ENCODE data around the gene RAVER2.

RAVER2 gene

DNA sequence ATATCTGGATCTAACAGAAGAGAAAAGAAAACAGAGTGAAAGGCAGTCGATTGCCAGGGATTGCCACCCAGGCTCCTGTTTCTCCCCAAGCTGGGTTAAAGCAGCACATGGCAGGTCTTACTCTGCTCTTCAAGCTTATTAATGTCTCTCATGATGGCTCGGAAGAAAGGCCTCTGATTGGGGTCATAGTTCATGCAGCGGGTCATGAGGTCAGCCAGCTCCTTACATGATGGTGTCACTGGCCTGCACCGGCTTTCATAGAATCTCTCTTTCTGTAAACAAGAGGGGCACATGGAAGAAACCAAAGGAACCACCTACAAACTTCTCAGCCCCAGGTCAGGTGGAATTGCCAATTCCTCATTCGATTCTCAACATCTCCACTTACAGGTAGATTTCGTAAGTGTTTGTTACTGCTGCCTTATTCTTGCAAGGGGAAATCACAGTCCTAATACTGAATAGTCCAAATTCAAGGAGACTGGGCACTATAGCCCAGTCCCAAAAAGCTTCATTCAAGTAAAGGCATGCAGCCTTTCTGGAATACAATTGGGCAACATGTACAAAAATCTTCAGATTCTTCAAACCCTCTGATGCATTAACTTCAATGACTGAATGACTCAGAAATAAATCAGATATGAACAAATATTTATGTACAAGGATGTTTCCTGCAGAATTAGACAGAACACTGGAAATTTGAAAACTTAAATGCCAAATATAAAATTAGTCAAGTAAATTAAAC, 96.6 kb downstream of the RAVER2 start:
- H3K23ac ChIP-seq (ENCODE audit: low read length in 2 of 2): no peak overlapping the region
- H2BK12ac ChIP-seq (ENCODE audit: low read length in 2 of 2): no peak overlapping the region
- H4K8ac ChIP-seq (ENCODE audit: low read length): no peak overlapping the region
- peaks cover 5% of the 10 kb centered on the region for H3K79me1 ChIP-seq (replicated peaks; ENCODE audit: low read length, poor library complexity, severe bottlenecking)
- H3K14ac ChIP-seq (ENCODE audit: low read length in 2 of 2): no peak overlapping the region
- H2BK15ac ChIP-seq (ENCODE audit: low read depth, poor library complexity, severe bottlenecking): no peak overlapping the region
- no peak overlapping the region for H2BK5ac ChIP-seq (ENCODE audit: low read depth, low read length, poor library complexity, severe bottlenecking)
- no peaks in the 10 kb centered on the region for H3K9me3 ChIP-seq (ENCODE audit: control insufficient read depth, low read length)
- peak overlapping the region; percentile 36 for H3K9ac ChIP-seq (ENCODE audit: low read length)
- H2AK5ac ChIP-seq (ENCODE audit: low read length, severe bottlenecking): no peak overlapping the region
- H3K4me3 ChIP-seq (ENCODE audit: insufficient read depth in 1 of 2, low read depth in 1 of 2, low read length in 2 of 2): no peak overlapping the region
- no peak overlapping the region for H3K4me2 ChIP-seq (ENCODE audit: low read length, poor library complexity, severe bottlenecking)
- H3K27ac ChIP-seq (ENCODE audit: low read length, poor library complexity, severe bottlenecking): no peak overlapping the region
- no peak overlapping the region for H2BK120ac ChIP-seq (ENCODE audit: low read depth, low read length)
- H3K4me1 ChIP-seq (ENCODE audit: control insufficient read depth, insufficient read depth, low read depth, low read length): no peaks in the 10 kb centered on the region
- no peak for DNase-seq
- no peak overlapping the region for H3K4ac ChIP-seq (ENCODE audit: low read depth in 1 of 2, low read length in 2 of 2)
- H4K91ac ChIP-seq (ENCODE audit: low read length): no peak overlapping the region
- H2AFZ ChIP-seq (ENCODE audit: low read depth, low read length): no peak overlapping the region
- 63% methylated on average over 6 of the region's 6 CpGs for WGBS
- no peak overlapping the region for H3K18ac ChIP-seq (ENCODE audit: low read depth in 1 of 2, low read length in 2 of 2)
- peaks cover 71 to 90% of the 10 kb centered on the region in 2 experiments for H3K36me3 ChIP-seq (ENCODE audit: control insufficient read depth in 1 of 2, insufficient read depth in 2 of 2, low read depth in 1 of 2, low read length in 2 of 2)
- H3K27me3 ChIP-seq (ENCODE audit: control insufficient read depth in 1 of 2, insufficient read depth in 1 of 2, low read length in 2 of 2): no peaks in the 10 kb centered on the region

DNA sequence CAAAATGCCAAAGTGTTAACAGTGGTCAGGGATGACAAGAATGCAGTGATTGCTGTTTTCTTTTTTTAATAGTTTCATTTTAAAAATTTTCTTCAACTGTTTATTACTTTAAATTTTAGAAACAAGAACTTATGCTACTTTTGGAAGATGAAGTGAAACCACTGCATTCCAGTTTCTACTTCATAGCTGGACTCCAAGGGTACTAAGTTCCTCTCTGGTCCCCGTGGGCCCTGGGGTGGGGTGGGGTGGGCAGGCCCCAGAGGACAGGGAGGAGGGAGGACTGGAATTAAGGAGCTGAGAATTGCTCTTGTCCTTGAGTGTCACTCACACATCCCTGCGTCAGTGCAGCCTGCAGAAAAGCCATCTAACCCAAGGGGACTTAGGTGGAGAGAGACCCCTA, 97.3 kb downstream of the RAVER2 start:
- no peak overlapping the region for H3K23ac ChIP-seq (ENCODE audit: low read length in 2 of 2)
- DNase-seq: no peak

DNA sequence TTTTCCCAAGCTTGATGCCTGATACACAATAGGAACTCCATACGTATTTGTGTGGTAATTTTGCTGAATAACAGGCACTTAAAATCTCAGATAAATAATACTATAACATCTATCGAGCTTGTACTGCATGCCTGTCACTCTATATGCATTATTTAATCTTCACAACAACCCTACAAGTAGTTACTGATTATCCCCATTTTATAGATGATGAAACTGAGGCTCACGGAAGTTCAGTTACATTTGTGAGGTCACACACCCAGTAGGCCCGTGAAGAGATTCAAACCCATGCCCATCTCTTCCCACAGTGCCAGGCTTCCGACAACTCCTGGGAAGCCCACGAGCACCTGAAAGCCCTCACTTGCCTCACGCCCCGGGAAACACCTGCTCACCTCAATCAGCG, 98.8 kb downstream of the RAVER2 start:
- WGBS: 94% methylated on average over 8 of the region's 9 CpGs
- no peaks in the 10 kb centered on the region for H3K4me1 ChIP-seq (ENCODE audit: control insufficient read depth, insufficient read depth, low read depth, low read length)
- no peak overlapping the region for H3K4ac ChIP-seq (ENCODE audit: low read depth in 1 of 2, low read length in 2 of 2)
- H3K27ac ChIP-seq (ENCODE audit: low read length, poor library complexity, severe bottlenecking): no peak overlapping the region
- H2AFZ ChIP-seq (ENCODE audit: low read depth, low read length): no peak overlapping the region
- DNase-seq: no peak
- H2AK5ac ChIP-seq (ENCODE audit: low read length, severe bottlenecking): no peak overlapping the region
- H2BK15ac ChIP-seq (ENCODE audit: low read depth, poor library complexity, severe bottlenecking): no peak overlapping the region
- no peak overlapping the region for H3K14ac ChIP-seq (ENCODE audit: low read length in 2 of 2)
- H3K4me2 ChIP-seq (ENCODE audit: low read length, poor library complexity, severe bottlenecking): no peak overlapping the region
- no peak overlapping the region for H3K4me3 ChIP-seq (ENCODE audit: insufficient read depth in 1 of 2, low read depth in 1 of 2, low read length in 2 of 2)
- H3K36me3 ChIP-seq (ENCODE audit: control insufficient read depth in 1 of 2, insufficient read depth in 2 of 2, low read depth in 1 of 2, low read length in 2 of 2): peaks cover 73 to 90% of the 10 kb centered on the region in 2 experiments
- H3K79me1 ChIP-seq (replicated peaks; ENCODE audit: low read length, poor library complexity, severe bottlenecking): peaks cover 5% of the 10 kb centered on the region
- H4K91ac ChIP-seq (ENCODE audit: low read length): no peak overlapping the region
- H2BK120ac ChIP-seq (ENCODE audit: low read depth, low read length): no peak overlapping the region
- H3K23ac ChIP-seq (ENCODE audit: low read length in 2 of 2): no peak overlapping the region
- no peaks in the 10 kb centered on the region for H3K9me3 ChIP-seq (ENCODE audit: control insufficient read depth, low read length)
- no peak overlapping the region for H4K8ac ChIP-seq (ENCODE audit: low read length)
- H2BK12ac ChIP-seq (ENCODE audit: low read length in 2 of 2): no peak overlapping the region
- H2BK5ac ChIP-seq (ENCODE audit: low read depth, low read length, poor library complexity, severe bottlenecking): no peak overlapping the region
- H3K27me3 ChIP-seq (ENCODE audit: control insufficient read depth in 1 of 2, insufficient read depth in 1 of 2, low read length in 2 of 2): no peaks in the 10 kb centered on the region
- no peak overlapping the region for H3K18ac ChIP-seq (ENCODE audit: low read depth in 1 of 2, low read length in 2 of 2)
- H3K9ac ChIP-seq (ENCODE audit: low read length): no peak overlapping the region

More for the DNA sequence above, 97.3 kb downstream of the RAVER2 start:
- Histone ChIP-seq H3K4me2 (ENCODE audit: low read length, poor library complexity, severe bottlenecking) (no peak overlapping the region), H2BK12ac (ENCODE audit: low read length in 2 of 2) (no peak overlapping the region), H3K36me3 (ENCODE audit: control insufficient read depth in 1 of 2, insufficient read depth in 2 of 2, low read depth in 1 of 2, low read length in 2 of 2) (peaks cover 66 to 90% of the 10 kb centered on the region in 2 experiments), H3K9ac (ENCODE audit: low read length) (peak overlapping the region; percentile 36), H3K14ac (ENCODE audit: low read length in 2 of 2) (no peak overlapping the region), H2AK5ac (ENCODE audit: low read length, severe bottlenecking) (no peak overlapping the region), H3K9me3 (ENCODE audit: control insufficient read depth, low read length) (no peaks in the 10 kb centered on the region), H2BK15ac (ENCODE audit: low read depth, poor library complexity, severe bottlenecking) (no peak overlapping the region), H3K4me3 (ENCODE audit: insufficient read depth in 1 of 2, low read depth in 1 of 2, low read length in 2 of 2) (no peak overlapping the region), H4K8ac (ENCODE audit: low read length) (no peak overlapping the region), H3K18ac (ENCODE audit: low read depth in 1 of 2, low read length in 2 of 2) (no peak overlapping the region), H3K27me3 (ENCODE audit: control insufficient read depth in 1 of 2, insufficient read depth in 1 of 2, low read length in 2 of 2) (no peaks in the 10 kb centered on the region), H2AFZ (ENCODE audit: low read depth, low read length) (no peak overlapping the region), H3K4me1 (ENCODE audit: control insufficient read depth, insufficient read depth, low read depth, low read length) (no peaks in the 10 kb centered on the region), H2BK5ac (ENCODE audit: low read depth, low read length, poor library complexity, severe bottlenecking) (no peak overlapping the region), H4K91ac (ENCODE audit: low read length) (no peak overlapping the region), H3K79me1 (replicated peaks; ENCODE audit: low read length, poor library complexity, severe bottlenecking) (peaks cover 5% of the 10 kb centered on the region), H3K4ac (ENCODE audit: low read depth in 1 of 2, low read length in 2 of 2) (no peak overlapping the region), H2BK120ac (ENCODE audit: low read depth, low read length) (no peak overlapping the region), H3K27ac (ENCODE audit: low read length, poor library complexity, severe bottlenecking) (no peak overlapping the region)
- WGBS: 97% methylated on average over 2 of the region's 2 CpGs

DNA sequence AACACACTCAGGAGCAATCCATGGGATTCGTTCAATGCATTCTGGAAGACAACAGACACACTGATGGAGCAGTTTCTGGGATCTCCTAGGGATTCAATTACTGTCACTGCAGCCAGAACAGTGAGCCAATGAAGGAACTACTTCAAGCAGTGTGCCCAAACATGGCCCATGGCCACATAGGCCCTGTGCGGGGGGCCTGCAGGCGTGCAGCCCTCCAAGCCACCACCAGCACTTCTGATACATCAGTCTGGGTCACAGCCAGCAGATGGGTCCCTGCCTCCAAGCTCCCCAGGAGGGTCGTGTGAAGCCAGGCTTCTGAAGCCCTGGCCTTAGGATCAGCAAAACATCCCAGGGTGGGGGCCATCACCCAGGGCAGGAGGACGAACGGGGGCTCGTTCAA, 99.3 kb downstream of the RAVER2 start:
- Histone ChIP-seq H4K8ac (ENCODE audit: low read length) (no peak overlapping the region), H2BK5ac (ENCODE audit: low read depth, low read length, poor library complexity, severe bottlenecking) (no peak overlapping the region), H3K23ac (ENCODE audit: low read length in 2 of 2) (no peak overlapping the region), H2BK120ac (ENCODE audit: low read depth, low read length) (no peak overlapping the region), H3K4me1 (ENCODE audit: control insufficient read depth, insufficient read depth, low read depth, low read length) (no peaks in the 10 kb centered on the region), H3K27me3 (ENCODE audit: control insufficient read depth in 1 of 2, insufficient read depth in 1 of 2, low read length in 2 of 2) (no peaks in the 10 kb centered on the region), H3K4me3 (ENCODE audit: insufficient read depth in 1 of 2, low read depth in 1 of 2, low read length in 2 of 2) (no peak overlapping the region), H3K18ac (ENCODE audit: low read depth in 1 of 2, low read length in 2 of 2) (no peak overlapping the region), H3K79me1 (replicated peaks; ENCODE audit: low read length, poor library complexity, severe bottlenecking) (peaks cover 5% of the 10 kb centered on the region), H3K27ac (ENCODE audit: low read length, poor library complexity, severe bottlenecking) (no peak overlapping the region), H3K9me3 (ENCODE audit: control insufficient read depth, low read length) (no peaks in the 10 kb centered on the region), H3K14ac (ENCODE audit: low read length in 2 of 2) (no peak overlapping the region), H3K36me3 (ENCODE audit: control insufficient read depth in 1 of 2, insufficient read depth in 2 of 2, low read depth in 1 of 2, low read length in 2 of 2) (peaks cover 77 to 93% of the 10 kb centered on the region in 2 experiments), H4K91ac (ENCODE audit: low read length) (no peak overlapping the region), H2BK12ac (ENCODE audit: low read length in 2 of 2) (no peak overlapping the region), H2BK15ac (ENCODE audit: low read depth, poor library complexity, severe bottlenecking) (no peak overlapping the region), H2AFZ (ENCODE audit: low read depth, low read length) (no peak overlapping the region), H2AK5ac (ENCODE audit: low read length, severe bottlenecking) (no peak overlapping the region), H3K9ac (ENCODE audit: low read length) (no peak overlapping the region), H3K4ac (ENCODE audit: low read depth in 1 of 2, low read length in 2 of 2) (no peak overlapping the region), H3K4me2 (ENCODE audit: low read length, poor library complexity, severe bottlenecking) (no peak overlapping the region)
- WGBS: 89% methylated on average over 4 of the region's 7 CpGs
- no peak for DNase-seq

All from mesenchymal stem cell (in vitro differentiated cells and primary cell).